NCI-H748 treated with DMSO at 0.1 percent for 48 hours (cell line): Measurements from ENCODE around the gene PLA2G2C.
"Not testable (repeated sequence)": the region's sequence is repeated elsewhere in the genome, so short reads cannot be mapped to it uniquely, and the experiment has no call there.

Experiments used
- DNase-seq: peaks from one replicate; lab custom pipeline; 2025; lab: John Stamatoyannopoulos, UW

The PLA2G2C gene

GRCh38 chr1:20185834-20186782, at the start of gene PLA2G2C, which contains the start of gene UBXN10:
PLA2G2C (minus strand) TSS chr1:20186518; CDS start chr1:20177363, 9,155 bp downstream.
UBXN10 (plus strand) TSS chr1:20186096; CDS start chr1:20190562, 4,466 bp downstream.
- no peak for DNase-seq

GRCh38 chr1:20234788-20235535, 48.6 kb upstream of the PLA2G2C start:
- no peak for DNase-seq

GRCh38 chr1:20233866-20234265, 47.5 kb upstream of the PLA2G2C start:
- peak; percentile 7 for DNase-seq

GRCh38 chr1:20233394-20233793, 47.1 kb upstream of the PLA2G2C start:
- peak; percentile 17 for DNase-seq

GRCh38 chr1:20232564-20232963, 46.2 kb upstream of the PLA2G2C start:
- not testable (repeated sequence) for DNase-seq

GRCh38 chr1:20229171-20229570, 42.9 kb upstream of the PLA2G2C start:
- DNase-seq, result no peak

GRCh38 chr1:20228314-20228825, 42.1 kb upstream of the PLA2G2C start:
- DNase-seq, result no peak

GRCh38 chr1:20227704-20228103, 41.4 kb upstream of the PLA2G2C start:
- DNase-seq, result no peak

GRCh38 chr1:20224546-20224945, 38.2 kb upstream of the PLA2G2C start:
- DNase-seq, result no peak

GRCh38 chr1:20223551-20224419, 37.5 kb upstream of the PLA2G2C start:
- peak; percentile 5 for DNase-seq

- DNase-seq, result no peak
Observed at GRCh38 chr1:20223106-20223505, 36.8 kb upstream of the PLA2G2C start.

GRCh38 chr1:20220036-20220435, 33.7 kb upstream of the PLA2G2C start:
- no peak for DNase-seq

- not testable (repeated sequence) for DNase-seq
Observed at GRCh38 chr1:20219053-20219452, 32.7 kb upstream of the PLA2G2C start.

- DNase-seq, result peak; percentile 31
Observed at GRCh38 chr1:20216574-20216973, 30.3 kb upstream of the PLA2G2C start.

- DNase-seq, result no peak
Observed at GRCh38 chr1:20215716-20216115, 29.4 kb upstream of the PLA2G2C start.

- peak; percentile 42 for DNase-seq
Observed at GRCh38 chr1:20212685-20213331, 26.5 kb upstream of the PLA2G2C start.

GRCh38 chr1:20212085-20212684, 25.9 kb upstream of the PLA2G2C start:
- no peak for DNase-seq

GRCh38 chr1:20211511-20211931, 25.2 kb upstream of the PLA2G2C start:
- DNase-seq, result no peak

- no peak for DNase-seq
Observed at GRCh38 chr1:20210736-20211460, 24.6 kb upstream of the PLA2G2C start.

GRCh38 chr1:20209471-20209870, 23.2 kb upstream of the PLA2G2C start:
- no peak for DNase-seq
